HepG2 (cell line): ENCODE measurements around the gene KISS1R. TPM values are rescaled to one million over a fixed set of nuclear protein-coding genes. Genes with fewer than 3 reads are reported as not detected.

Source experiments
- CREB1 ChIP-seq, 2 experiments: fragments of 450-650 bp in 1 of 2; IDR thresholded peaks; 2 replicates each; pipeline ENCODE4 v1.6.1; 2016 to 2017; ENCODE audit warnings: control low read depth in 1 of 2, mild to moderate bottlenecking in 1 of 2, missing compliant biosample characterization in 1 of 2, missing genetic modification characterization in 1 of 2
- FOSL1 ChIP-seq: sonication (generic); formaldehyde crosslinking; IDR thresholded peaks from 2 replicates; pipeline ENCODE4 v1.9.0; 2021; ENCODE audit warnings: missing genetic modification reagents, borderline replicate concordance
- MLX ChIP-seq: IDR thresholded peaks from 2 replicates; pipeline ENCODE4 v1.6.1; 2016
- RORA ChIP-seq: sonication (generic); formaldehyde crosslinking; IDR thresholded peaks from 2 replicates; pipeline ENCODE4 v1.5.0; 2020; ENCODE audit warnings: mild to moderate bottlenecking, missing genetic modification reagents, moderate library complexity
- SMARCE1 ChIP-seq: fragments of 450-650 bp; IDR thresholded peaks from 2 replicates; pipeline ENCODE4 v1.6.1; 2017; ENCODE audit warnings: borderline replicate concordance
- TARDBP ChIP-seq: sonication (generic); formaldehyde crosslinking; IDR thresholded peaks from 2 replicates; pipeline ENCODE4 v1.8.0; 2022; ENCODE audit warnings: mild to moderate bottlenecking, missing genetic modification reagents
- TMF1 ChIP-seq: sonication (generic); formaldehyde crosslinking; IDR thresholded peaks from 2 replicates; pipeline ENCODE4 v1.8.1; 2022; ENCODE audit warnings: low read depth, missing genetic modification reagents
- ZNF282 ChIP-seq: fragments of 450-650 bp; IDR thresholded peaks from 2 replicates; pipeline ENCODE4 v1.6.1; 2018; ENCODE audit not compliant: partially characterized antibody
- ZNF333 ChIP-seq: sonication (generic); formaldehyde crosslinking; IDR thresholded peaks from 2 replicates; pipeline ENCODE4 v1.4.0; 2020; ENCODE audit warnings: mild to moderate bottlenecking, missing genetic modification reagents, borderline replicate concordance
- ZNF337 ChIP-seq: sonication (generic); formaldehyde crosslinking; IDR thresholded peaks from 2 replicates; pipeline ENCODE4 v1.5.1; 2020; ENCODE audit warnings: missing genetic modification reagents, low read depth, mild to moderate bottlenecking, borderline replicate concordance
- ZNF746 ChIP-seq: sonication (generic); formaldehyde crosslinking; IDR thresholded peaks from 2 replicates; pipeline ENCODE4 v1.8.0; 2022; ENCODE audit warnings: mild to moderate bottlenecking, missing genetic modification reagents
- ZNF775 ChIP-seq: sonication (generic); formaldehyde crosslinking; IDR thresholded peaks from 2 replicates; pipeline ENCODE4 v1.4.0; 2020; ENCODE audit warnings: missing genetic modification reagents, mild to moderate bottlenecking, moderate library complexity, borderline replicate concordance
- ZSCAN20 ChIP-seq: sonication (generic); formaldehyde crosslinking; IDR thresholded peaks from 2 replicates; pipeline ENCODE4 v1.4.0; 2020; ENCODE audit warnings: missing genetic modification reagents, mild to moderate bottlenecking, borderline replicate concordance
- polyA plus RNA-seq, 8 experiments: library from polyadenylated mRNA; depleted of rRNA in 3 of 8; stranded (reverse) in 7 of 8; unstranded in 1 of 8; fragments of >200 nt; fragmentation: Illumina TruSeq in 4 of 8; extraction: Trizol in 4 of 8; gene quantifications; 2 replicates each; pipeline versions ENCODE4 v1.2.1 to v1.2.3, GENCODE V29; 2011 to 2016; ENCODE audit warnings: low read depth in 4 of 8, missing spikeins in 1 of 8, mixed read lengths in 1 of 8; ENCODE audit not compliant: insufficient read depth in 1 of 8
- total RNA-seq, 5 experiments: library from RNA; depleted of rRNA; stranded (reverse); fragments of >200 nt; fragmentation: Illumina TruSeq; extraction: Trizol; gene quantifications; 2 replicates each; pipeline ENCODE4 v1.2.3, GENCODE V29; 2016; ENCODE audit warnings: low read depth in 1 of 5
- TF ChIP-seq, protein P1 (sequence below): sonication (generic); formaldehyde crosslinking; IDR thresholded peaks from 2 replicates; pipeline ENCODE4 v1.8.0; 2022; ENCODE audit warnings: mild to moderate bottlenecking, missing genetic modification reagents
- TF ChIP-seq, protein P2 (sequence below): sonication (generic); formaldehyde crosslinking; conservative IDR thresholded peaks from 2 replicates; pipeline ENCODE4 v1.8.1; 2023; ENCODE audit warnings: missing genetic modification reagents
- TF ChIP-seq, protein P3 (sequence below): IDR thresholded peaks from 2 replicates; pipeline ENCODE4 v1.6.1; 2016
- TF ChIP-seq, protein P4 (sequence below): IDR thresholded peaks from 2 replicates; pipeline ENCODE4 v1.6.1; 2016; ENCODE audit warnings: low read depth
- TF ChIP-seq, protein P5 (sequence below): sonication (generic); formaldehyde crosslinking; IDR thresholded peaks from 2 replicates; pipeline ENCODE4 v1.5.0; 2020; ENCODE audit warnings: missing genetic modification reagents
- TF ChIP-seq, protein P6 (sequence below): fragments of 450-650 bp; IDR thresholded peaks from 2 replicates; pipeline ENCODE4 v1.6.1; 2017

The KISS1R gene
- total and polyA plus RNA-seq, 2 of the 13 experiments (the other 11 are each of a cell fraction or from before 2014, with no cell fraction given): 1.1 to 10.2 TPM

GRCh38 chr19:958967-959855 lies 42.1 kb downstream of the KISS1R start (continued):
- TF ChIP-seq, protein P1, sequence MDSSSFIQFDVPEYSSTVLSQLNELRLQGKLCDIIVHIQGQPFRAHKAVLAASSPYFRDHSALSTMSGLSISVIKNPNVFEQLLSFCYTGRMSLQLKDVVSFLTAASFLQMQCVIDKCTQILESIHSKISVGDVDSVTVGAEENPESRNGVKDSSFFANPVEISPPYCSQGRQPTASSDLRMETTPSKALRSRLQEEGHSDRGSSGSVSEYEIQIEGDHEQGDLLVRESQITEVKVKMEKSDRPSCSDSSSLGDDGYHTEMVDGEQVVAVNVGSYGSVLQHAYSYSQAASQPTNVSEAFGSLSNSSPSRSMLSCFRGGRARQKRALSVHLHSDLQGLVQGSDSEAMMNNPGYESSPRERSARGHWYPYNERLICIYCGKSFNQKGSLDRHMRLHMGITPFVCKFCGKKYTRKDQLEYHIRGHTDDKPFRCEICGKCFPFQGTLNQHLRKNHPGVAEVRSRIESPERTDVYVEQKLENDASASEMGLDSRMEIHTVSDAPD: 0 out of 2 replicates have a peak, but pooled peaks have one; percentile 32
- peak; percentile 62; the same call in 1 of the 2 replicates for TF ChIP-seq ZNF333 (CRISPR knock-in tag)
- no peak for TF ChIP-seq CREB1 (IDR thresholded peaks at IDR 0.05)
- peak; percentile 41; the same call in 1 of the 2 replicates for TF ChIP-seq CREB1 (CRISPR knock-in tag; IDR thresholded peaks at IDR 0.05)
- TF ChIP-seq FOSL1: peak; percentile 48; the same call in 1 of the 2 replicates
- no peak for TF ChIP-seq MLX
- TF ChIP-seq, protein P2, sequence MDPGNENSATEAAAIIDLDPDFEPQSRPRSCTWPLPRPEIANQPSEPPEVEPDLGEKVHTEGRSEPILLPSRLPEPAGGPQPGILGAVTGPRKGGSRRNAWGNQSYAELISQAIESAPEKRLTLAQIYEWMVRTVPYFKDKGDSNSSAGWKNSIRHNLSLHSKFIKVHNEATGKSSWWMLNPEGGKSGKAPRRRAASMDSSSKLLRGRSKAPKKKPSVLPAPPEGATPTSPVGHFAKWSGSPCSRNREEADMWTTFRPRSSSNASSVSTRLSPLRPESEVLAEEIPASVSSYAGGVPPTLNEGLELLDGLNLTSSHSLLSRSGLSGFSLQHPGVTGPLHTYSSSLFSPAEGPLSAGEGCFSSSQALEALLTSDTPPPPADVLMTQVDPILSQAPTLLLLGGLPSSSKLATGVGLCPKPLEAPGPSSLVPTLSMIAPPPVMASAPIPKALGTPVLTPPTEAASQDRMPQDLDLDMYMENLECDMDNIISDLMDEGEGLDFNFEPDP (CRISPR knock-in tag): no peak
- TF ChIP-seq, protein P3, sequence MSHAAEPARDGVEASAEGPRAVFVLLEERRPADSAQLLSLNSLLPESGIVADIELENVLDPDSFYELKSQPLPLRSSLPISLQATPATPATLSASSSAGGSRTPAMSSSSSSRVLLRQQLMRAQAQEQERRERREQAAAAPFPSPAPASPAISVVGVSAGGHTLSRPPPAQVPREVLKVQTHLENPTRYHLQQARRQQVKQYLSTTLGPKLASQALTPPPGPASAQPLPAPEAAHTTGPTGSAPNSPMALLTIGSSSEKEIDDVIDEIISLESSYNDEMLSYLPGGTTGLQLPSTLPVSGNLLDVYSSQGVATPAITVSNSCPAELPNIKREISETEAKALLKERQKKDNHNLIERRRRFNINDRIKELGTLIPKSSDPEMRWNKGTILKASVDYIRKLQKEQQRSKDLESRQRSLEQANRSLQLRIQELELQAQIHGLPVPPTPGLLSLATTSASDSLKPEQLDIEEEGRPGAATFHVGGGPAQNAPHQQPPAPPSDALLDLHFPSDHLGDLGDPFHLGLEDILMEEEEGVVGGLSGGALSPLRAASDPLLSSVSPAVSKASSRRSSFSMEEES (CRISPR knock-in tag): no peak
- no peak for TF ChIP-seq ZSCAN20
- TF ChIP-seq, protein P4, sequence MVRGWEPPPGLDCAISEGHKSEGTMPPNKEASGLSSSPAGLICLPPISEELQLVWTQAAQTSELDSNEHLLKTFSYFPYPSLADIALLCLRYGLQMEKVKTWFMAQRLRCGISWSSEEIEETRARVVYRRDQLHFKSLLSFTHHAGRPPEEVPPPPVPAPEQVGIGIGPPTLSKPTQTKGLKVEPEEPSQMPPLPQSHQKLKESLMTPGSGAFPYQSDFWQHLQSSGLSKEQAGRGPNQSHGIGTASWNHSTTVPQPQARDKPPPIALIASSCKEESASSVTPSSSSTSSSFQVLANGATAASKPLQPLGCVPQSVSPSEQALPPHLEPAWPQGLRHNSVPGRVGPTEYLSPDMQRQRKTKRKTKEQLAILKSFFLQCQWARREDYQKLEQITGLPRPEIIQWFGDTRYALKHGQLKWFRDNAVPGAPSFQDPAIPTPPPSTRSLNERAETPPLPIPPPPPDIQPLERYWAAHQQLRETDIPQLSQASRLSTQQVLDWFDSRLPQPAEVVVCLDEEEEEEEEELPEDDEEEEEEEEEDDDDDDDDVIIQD (CRISPR knock-in tag): 0 out of 2 replicates have a peak, but pooled peaks have one; percentile 17
- TF ChIP-seq, protein P5, sequence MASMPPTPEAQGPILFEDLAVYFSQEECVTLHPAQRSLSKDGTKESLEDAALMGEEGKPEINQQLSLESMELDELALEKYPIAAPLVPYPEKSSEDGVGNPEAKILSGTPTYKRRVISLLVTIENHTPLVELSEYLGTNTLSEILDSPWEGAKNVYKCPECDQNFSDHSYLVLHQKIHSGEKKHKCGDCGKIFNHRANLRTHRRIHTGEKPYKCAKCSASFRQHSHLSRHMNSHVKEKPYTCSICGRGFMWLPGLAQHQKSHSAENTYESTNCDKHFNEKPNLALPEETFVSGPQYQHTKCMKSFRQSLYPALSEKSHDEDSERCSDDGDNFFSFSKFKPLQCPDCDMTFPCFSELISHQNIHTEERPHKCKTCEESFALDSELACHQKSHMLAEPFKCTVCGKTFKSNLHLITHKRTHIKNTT (CRISPR knock-in tag): no peak
- no peak for TF ChIP-seq TMF1 (CRISPR knock-in tag)
- TF ChIP-seq ZNF337 (CRISPR knock-in tag): no peak
- no peak for TF ChIP-seq SMARCE1
- 0 out of 2 replicates have a peak, but pooled peaks have one; percentile 28 for TF ChIP-seq ZNF746
- TF ChIP-seq RORA (CRISPR knock-in tag): no peak
- TF ChIP-seq, protein P6, sequence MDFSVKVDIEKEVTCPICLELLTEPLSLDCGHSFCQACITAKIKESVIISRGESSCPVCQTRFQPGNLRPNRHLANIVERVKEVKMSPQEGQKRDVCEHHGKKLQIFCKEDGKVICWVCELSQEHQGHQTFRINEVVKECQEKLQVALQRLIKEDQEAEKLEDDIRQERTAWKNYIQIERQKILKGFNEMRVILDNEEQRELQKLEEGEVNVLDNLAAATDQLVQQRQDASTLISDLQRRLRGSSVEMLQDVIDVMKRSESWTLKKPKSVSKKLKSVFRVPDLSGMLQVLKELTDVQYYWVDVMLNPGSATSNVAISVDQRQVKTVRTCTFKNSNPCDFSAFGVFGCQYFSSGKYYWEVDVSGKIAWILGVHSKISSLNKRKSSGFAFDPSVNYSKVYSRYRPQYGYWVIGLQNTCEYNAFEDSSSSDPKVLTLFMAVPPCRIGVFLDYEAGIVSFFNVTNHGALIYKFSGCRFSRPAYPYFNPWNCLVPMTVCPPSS: no peak
- 0 out of 2 replicates have a peak, but pooled peaks have one; percentile 53 for TF ChIP-seq TARDBP (CRISPR knock-in tag)
- TF ChIP-seq ZNF775 (CRISPR knock-in tag): no peak
- TF ChIP-seq ZNF282: no peak
